ENCODE measurements around the gene MAP3K19. TPM values are rescaled to one million over a fixed set of nuclear protein-coding genes. Genes with fewer than 3 reads are reported as not detected.

MAP3K19 gene
- total and polyA plus RNA-seq, 2 experiments from 2014 or later, result not detected

DNA sequence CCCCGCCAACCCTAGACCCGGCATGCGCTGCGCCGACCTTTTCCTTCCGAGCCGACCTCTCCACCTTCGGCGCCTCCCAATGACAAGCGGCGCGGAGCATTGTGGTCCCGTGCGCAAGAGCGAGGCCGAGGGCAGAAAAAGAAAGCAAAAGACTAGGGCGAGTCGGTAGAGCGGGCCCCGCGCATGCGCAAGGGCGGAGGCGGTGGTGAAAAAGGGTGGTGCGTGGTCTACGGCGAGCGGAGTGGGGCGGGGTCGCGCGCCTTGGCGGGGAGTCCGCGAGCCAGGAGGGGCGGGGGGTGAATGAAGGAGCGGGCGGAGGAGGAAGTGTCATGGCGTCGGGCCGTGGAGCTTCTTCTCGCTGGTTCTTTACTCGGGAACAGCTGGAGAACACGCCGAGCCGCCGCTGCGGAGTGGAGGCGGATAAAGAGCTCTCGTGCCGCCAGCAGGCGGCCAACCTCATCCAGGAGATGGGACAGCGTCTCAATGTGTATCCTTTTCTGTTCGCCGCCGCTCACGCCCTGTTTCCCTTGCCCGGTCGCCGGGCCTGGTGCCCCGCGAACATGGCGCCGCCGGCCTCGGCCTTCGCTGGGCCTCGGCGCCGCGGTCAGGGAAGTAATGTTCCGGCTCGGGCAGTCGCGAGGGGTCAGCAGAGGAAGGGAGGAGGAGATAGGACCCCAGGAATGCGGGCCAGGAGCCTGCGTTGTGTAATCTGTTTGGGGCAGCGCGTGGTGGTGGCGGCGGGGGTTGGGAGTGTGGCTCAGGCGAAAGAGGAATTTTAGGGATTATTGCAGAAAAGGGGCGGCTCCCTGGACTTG lies 128.5 kb downstream of the MAP3K19 start, which contains the start of gene CCNT2:
TSS of gene CCNT2 (plus strand) at position 297 of the 815 bp plus-strand sequence. CDS start at position 330, 33 bp downstream.
- H3K27me3 ChIP-seq (ENCODE audit: insufficient read depth), result no peaks in the 10 kb centered on the region
- no peaks in the 10 kb centered on the region for H3K36me3 ChIP-seq (ENCODE audit: insufficient read depth)
- H3K27ac ChIP-seq (ENCODE audit: low read depth), result peak within 1 kb of the TSS; percentile 99
- Mint-ChIP-seq H3K27me3 (ENCODE audit: insufficient read depth, low read depth, poor library complexity) (peaks cover 14% of the 10 kb centered on the region), H3K4me3 (peak within 1 kb of the TSS; percentile 95), H3K27ac (peak within 1 kb of the TSS; percentile 99), H3K9me3 (peaks cover 5% of the 10 kb centered on the region; the same call in 2 of the 3 replicates), H3K36me3 (ENCODE audit: low read depth) (peaks cover 13% of the 10 kb centered on the region; the same call in 2 of the 3 replicates), H3K4me1 (peaks cover 16% of the 10 kb centered on the region)
- H2AFZ ChIP-seq, result peak within 1 kb of the TSS; percentile 97
- peaks cover 53% of the 10 kb centered on the region for H3K79me2 ChIP-seq (replicated peaks; ENCODE audit: insufficient read depth)
- H3F3A ChIP-seq (replicated peaks; ENCODE audit: low read depth), result peaks cover 5% of the 10 kb centered on the region
- peaks cover 37% of the 10 kb centered on the region for H4K20me1 ChIP-seq (replicated peaks; ENCODE audit: insufficient read depth)
- ATAC-seq (peak; percentile 89), DNase-seq (ENCODE audit: low spot score) (peak; percentile 99)
- peak within 1 kb of the TSS; percentile 91 for H3K4me3 ChIP-seq
- H3K4me1 ChIP-seq (ENCODE audit: insufficient read depth), result peaks cover 31% of the 10 kb centered on the region
- H3K9me2 ChIP-seq (ENCODE audit: insufficient read depth), result no peaks in the 10 kb centered on the region
- TF ChIP-seq ZNF331 (CRISPR knock-in tag; IDR thresholded peaks at IDR 0.05; ENCODE audit: low read depth) (no peak), POLR2AphosphoS5 (IDR thresholded peaks at IDR 0.05; ENCODE audit: low read depth) (peak; percentile 72), CREB1 (CRISPR knock-in tag; IDR thresholded peaks at IDR 0.05; ENCODE audit: low read depth) (peak; percentile 95)
- TF ChIP-seq, protein P1, sequence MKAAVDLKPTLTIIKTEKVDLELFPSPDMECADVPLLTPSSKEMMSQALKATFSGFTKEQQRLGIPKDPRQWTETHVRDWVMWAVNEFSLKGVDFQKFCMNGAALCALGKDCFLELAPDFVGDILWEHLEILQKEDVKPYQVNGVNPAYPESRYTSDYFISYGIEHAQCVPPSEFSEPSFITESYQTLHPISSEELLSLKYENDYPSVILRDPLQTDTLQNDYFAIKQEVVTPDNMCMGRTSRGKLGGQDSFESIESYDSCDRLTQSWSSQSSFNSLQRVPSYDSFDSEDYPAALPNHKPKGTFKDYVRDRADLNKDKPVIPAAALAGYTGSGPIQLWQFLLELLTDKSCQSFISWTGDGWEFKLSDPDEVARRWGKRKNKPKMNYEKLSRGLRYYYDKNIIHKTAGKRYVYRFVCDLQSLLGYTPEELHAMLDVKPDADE (IDR thresholded peaks at IDR 0.05), result peak; percentile 69; the same call in 1 of the 2 replicates
- peak within 1 kb of the TSS; percentile 95 for H3K4me2 ChIP-seq

DNA sequence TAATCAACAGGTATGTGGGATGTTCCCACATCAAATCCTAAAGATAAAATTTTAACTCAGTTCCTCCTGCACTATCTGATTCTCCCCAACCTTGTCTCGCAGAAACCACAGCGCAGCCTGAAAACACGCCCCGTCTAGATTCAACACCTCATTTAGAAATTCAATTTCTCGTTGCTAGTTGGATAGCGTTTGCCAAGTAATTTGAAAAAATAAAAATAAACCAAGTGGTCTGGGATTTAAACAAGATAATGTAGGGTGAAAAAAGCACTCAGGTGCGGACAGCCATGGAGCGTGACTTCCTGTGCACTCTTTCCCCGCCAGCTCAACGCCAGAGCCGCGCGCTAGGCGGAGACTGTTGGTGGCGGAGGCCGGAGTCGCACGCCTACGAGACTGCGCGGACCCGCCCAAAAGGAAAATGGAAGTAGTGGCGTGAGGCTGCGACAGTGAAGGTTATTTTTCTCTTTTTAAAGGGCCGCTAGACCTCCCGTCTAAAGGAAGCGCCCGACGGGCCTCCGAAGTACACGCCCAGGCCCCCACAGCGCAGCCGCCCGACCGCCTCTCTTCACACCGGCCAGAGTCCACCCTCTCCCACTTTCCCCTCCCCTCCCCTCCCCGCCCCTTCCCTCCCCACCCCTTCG lies 129.2 kb downstream of the MAP3K19 start:
- H3K4me1 Mint-ChIP-seq, result peaks cover 16% of the 10 kb centered on the region
- Histone ChIP-seq H3K27me3 (ENCODE audit: insufficient read depth) (no peaks in the 10 kb centered on the region), H4K20me1 (replicated peaks; ENCODE audit: insufficient read depth) (peaks cover 31% of the 10 kb centered on the region), H3K79me2 (replicated peaks; ENCODE audit: insufficient read depth) (peaks cover 46% of the 10 kb centered on the region), H3K9me2 (ENCODE audit: insufficient read depth) (no peaks in the 10 kb centered on the region), H3K4me3 (peak overlapping the region; percentile 91), H3K4me1 (ENCODE audit: insufficient read depth) (peaks cover 31% of the 10 kb centered on the region), H3F3A (replicated peaks; ENCODE audit: low read depth) (peaks cover 5% of the 10 kb centered on the region), H3K27ac (ENCODE audit: low read depth) (peak overlapping the region; percentile 99), H3K4me2 (peak overlapping the region; percentile 91), H2AFZ (peak overlapping the region; percentile 97), H3K36me3 (ENCODE audit: insufficient read depth) (no peaks in the 10 kb centered on the region)
- no peak for DNase-seq (ENCODE audit: low spot score)
- H3K4me3 Mint-ChIP-seq, result peak overlapping the region; percentile 95
- peak; percentile 81 for ATAC-seq
- H3K36me3 Mint-ChIP-seq (ENCODE audit: low read depth), result peaks cover 13% of the 10 kb centered on the region; the same call in 2 of the 3 replicates
- TF ChIP-seq, protein P1 (IDR thresholded peaks at IDR 0.05), result no peak
- TF ChIP-seq POLR2AphosphoS5 (IDR thresholded peaks at IDR 0.05; ENCODE audit: low read depth), result peak; percentile 83
- TF ChIP-seq ZNF114 (CRISPR knock-in tag; IDR thresholded peaks at IDR 0.05), result no peak
- TF ChIP-seq, protein P2, sequence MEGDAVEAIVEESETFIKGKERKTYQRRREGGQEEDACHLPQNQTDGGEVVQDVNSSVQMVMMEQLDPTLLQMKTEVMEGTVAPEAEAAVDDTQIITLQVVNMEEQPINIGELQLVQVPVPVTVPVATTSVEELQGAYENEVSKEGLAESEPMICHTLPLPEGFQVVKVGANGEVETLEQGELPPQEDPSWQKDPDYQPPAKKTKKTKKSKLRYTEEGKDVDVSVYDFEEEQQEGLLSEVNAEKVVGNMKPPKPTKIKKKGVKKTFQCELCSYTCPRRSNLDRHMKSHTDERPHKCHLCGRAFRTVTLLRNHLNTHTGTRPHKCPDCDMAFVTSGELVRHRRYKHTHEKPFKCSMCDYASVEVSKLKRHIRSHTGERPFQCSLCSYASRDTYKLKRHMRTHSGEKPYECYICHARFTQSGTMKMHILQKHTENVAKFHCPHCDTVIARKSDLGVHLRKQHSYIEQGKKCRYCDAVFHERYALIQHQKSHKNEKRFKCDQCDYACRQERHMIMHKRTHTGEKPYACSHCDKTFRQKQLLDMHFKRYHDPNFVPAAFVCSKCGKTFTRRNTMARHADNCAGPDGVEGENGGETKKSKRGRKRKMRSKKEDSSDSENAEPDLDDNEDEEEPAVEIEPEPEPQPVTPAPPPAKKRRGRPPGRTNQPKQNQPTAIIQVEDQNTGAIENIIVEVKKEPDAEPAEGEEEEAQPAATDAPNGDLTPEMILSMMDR (conservative IDR thresholded peaks at IDR 0.05; ENCODE audit: low read depth in 2 of 2), result peak in 1 of 2 experiments; percentile 18; a peak in 1 of 4 replicates
- no peak for TF ChIP-seq ZNF331 (CRISPR knock-in tag; IDR thresholded peaks at IDR 0.05; ENCODE audit: low read depth)
- no peak for TF ChIP-seq STAT1 (IDR thresholded peaks at IDR 0.05; ENCODE audit: unreplicated experiment)
- peaks cover 14% of the 10 kb centered on the region for H3K27me3 Mint-ChIP-seq (ENCODE audit: insufficient read depth, low read depth, poor library complexity)
- H3K9me3 Mint-ChIP-seq, result peaks cover 10% of the 10 kb centered on the region
- peak overlapping the region; percentile 99 for H3K27ac Mint-ChIP-seq

All from GM23338 (cell line).